Measurements from ENCODE around the gene TEAD4. TPM values are rescaled to one million over a fixed set of nuclear protein-coding genes. Genes with fewer than 3 reads are reported as not detected.

Gene TEAD4
- 1.6 TPM for total RNA-seq

DNA sequence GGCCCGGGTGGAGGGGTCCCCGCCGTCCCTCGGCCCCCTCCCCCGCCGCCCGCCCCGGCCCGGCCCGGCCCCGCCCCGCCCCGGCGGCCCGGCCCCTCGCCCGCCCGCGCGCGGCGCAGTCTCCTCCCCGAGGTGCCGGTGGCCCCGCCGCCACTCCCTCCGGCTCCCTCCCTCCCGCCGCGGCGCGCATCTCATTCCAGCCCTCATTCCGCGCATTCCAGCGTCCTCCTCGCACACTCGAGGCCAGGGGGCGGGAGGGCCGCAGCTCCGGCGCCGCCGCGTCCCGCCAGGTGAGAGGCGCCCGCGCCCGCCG is at the start of gene TEAD4:
TEAD4 (plus strand) TSS at position 206 of the 313 bp plus-strand sequence.
- ATAC-seq, result peak; percentile 72
- peak; percentile 54 for DNase-seq (ENCODE audit: low spot score)

DNA sequence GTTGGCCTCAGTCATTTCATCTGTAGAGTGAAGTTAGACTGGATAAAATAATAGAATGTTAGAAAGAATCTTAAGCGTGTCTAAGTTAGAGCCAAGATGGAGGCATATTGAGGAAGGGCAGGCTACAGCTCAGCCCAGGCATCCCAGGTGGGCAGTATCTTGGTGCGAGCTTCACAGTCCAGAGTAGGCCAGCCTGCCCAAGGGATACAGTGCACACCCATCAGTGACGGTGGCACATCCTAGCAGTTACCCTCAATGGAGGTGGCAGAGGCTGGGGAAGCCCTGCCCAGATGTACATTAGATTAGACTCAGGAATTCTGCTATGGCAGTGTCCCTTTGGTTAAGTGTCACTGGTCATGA is 47.0 kb upstream of the TEAD4 start:
- ATAC-seq, result no peak
- DNase-seq (ENCODE audit: low spot score), result no peak

DNA sequence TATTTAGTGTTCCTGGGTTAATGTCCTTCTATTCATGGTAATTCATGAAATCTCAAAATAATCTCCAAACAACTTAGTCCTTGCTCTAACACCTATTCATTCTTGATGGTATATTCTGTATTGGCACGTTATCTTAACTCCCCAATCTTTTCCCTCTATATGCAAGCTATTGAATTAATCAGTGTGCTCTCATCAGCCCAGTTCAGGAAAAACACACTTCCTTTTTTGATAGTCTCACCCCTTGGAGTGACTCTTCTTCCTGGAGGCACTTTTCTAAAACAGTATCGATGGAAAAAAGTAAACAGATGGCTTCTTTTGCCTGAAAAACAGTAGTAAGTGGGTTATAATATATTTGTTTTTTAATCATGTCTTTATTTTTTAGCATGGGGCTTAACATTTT is 39.9 kb upstream of the TEAD4 start:
- DNase-seq (ENCODE audit: low spot score), result no peak
- no peak for ATAC-seq

DNA sequence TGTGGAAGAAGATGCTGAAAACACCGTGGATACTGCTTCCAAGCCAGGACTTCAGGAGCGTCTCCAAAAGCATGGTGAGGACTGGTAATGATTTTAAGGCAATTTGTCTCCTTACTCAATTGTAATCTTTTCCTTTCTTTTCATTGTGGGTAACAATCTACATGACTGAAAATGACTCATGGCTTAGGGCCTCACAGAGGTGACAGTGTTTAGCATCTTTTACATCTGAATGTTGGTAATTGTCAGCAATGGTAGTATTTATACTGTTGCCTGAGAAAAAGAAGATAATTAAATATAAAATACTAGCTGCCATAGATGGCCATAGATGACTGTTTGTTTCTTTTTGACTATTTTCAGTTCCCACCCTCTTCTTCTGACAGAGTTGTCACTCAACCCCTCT is 36.9 kb upstream of the TEAD4 start:
- no peak for ATAC-seq

DNA sequence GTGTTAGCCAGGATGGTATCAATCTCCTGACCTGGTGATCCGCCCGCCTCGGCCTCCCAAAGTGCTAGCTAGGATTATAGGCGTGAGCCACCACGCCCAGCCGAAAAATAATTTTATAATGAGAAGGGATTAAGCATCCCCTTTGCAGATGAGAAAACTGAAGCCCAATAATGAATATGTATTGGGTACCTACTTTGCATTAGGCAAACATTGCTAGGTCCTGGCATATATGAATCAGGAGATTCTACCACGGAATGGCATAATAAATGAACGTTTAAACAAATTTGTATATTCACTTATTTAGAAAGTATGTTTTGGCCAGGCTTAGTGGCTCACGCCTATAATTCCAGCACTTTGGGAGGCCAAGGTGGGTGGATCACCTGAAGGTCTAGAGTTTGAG is 36.1 kb upstream of the TEAD4 start:
- DNase-seq (ENCODE audit: low spot score) (no peak), ATAC-seq (no peak)

More for the DNA sequence above, 36.9 kb upstream of the TEAD4 start:
- no peak for DNase-seq (ENCODE audit: low spot score)

DNA sequence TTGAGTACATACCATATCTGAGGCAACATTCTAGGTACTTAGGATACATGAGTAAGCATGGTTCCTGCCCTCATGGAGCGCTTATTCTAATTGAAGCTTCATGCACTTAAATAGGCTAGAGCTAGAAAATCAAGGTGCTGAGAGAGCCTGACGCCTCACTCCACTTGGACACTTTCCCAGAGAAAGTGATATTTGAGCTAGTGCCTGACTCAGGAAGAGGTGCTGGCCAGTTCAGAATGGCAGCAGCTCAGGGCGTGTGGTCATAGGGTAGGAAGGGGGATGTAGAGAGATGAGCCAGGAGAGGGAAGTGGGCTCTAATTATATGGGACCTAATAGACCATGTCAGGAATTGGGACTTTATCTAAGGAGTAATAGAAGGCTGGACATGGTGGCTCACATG is 35.2 kb upstream of the TEAD4 start:
- ATAC-seq, result no peak

DNA sequence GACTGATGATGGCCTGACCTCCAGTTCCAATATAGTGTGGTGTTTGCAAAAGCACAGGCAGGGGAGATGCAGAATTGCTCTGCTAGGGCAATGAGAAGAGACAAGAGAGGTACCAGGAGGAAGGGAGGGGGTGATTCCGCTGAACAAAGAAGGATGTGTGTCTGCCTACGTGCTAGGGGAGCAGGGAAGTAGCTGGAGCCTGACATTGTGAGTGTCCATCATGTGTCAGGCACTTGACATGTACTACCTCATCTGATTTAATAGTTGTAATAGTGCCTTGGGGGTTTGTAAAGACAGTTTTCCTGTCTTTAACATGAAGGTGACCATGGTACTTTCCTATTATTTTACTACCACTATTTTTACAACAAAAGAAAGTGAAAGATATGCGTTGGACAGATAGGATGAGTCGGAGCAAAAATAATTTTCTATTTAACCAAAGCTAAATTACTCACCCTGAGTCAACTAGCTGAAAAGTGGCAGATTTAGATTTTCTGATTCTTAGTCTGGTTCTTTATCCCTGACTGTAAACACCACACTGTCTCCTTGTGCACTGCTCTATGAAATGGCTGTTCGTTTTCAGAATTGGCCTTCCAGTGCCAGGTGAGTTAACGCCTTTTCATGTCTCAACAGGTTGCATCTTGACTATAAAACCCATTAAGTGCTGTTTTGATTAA is 33.7 kb upstream of the TEAD4 start:
- DNase-seq (ENCODE audit: low spot score) (no peak), ATAC-seq (no peak)

More for the DNA sequence above, 35.2 kb upstream of the TEAD4 start:
- DNase-seq (ENCODE audit: low spot score), result no peak

DNA sequence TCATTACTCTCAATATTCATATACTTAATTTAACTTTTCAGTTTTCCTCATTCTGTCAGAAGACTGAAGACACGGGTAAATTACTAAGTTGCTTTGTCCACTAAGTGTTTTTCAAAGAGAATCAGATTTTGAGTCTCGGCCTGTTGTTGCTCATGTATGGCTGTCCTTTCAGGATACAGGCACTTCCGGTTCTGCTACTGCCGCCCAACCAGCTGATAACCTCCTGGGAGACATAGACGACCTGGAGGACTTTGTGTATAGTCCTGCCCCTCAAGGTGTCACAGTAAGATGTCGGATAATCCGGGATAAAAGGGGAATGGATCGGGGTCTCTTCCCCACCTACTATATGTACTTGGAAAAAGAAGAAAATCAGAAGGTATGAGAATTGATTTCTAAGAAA is 28.3 kb upstream of the TEAD4 start:
- ATAC-seq (no peak), DNase-seq (ENCODE audit: low spot score) (no peak)

DNA sequence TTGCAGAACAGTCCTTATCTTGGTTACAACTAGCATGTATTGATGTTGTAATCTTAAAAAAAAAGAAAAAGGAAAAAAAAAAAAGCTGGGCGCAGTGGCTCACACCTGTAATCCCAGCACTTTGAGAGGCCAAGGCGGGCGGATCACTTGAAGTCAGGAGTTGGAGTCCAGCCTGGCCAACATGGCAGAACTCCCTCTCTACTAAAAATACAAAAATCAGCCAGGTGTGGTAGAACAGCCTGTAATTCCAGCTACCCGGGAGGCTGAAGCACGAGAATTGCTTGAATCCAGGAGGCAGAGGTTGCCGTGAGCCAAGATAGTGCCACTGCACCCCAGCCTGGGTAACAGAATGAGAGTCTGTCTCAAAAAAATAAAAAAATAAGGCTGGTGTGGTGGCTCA is 25.6 kb upstream of the TEAD4 start:
- DNase-seq (ENCODE audit: low spot score), result no peak

DNA sequence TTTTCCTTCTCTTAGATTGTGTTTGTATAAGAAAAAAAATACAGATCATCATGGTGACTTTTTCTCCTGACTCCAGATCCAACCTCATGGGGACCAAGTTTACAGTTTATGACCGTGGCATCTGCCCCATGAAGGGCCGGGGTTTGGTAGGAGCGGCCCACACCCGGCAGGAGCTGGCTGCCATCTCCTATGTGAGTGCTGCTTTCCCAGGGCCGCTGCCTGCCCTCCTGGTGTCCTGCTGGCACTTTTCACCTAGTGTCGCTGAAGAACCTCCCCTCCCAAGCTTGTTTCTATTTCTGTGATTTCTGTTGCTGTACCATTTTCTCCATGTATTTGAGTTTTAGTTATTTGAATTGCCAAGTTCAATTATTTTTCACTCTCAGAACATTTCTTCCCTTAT is 24.8 kb upstream of the TEAD4 start:
- DNase-seq (ENCODE audit: low spot score), result no peak
- ATAC-seq, result no peak

More for the DNA sequence above, 25.6 kb upstream of the TEAD4 start:
- ATAC-seq, result no peak

DNA sequence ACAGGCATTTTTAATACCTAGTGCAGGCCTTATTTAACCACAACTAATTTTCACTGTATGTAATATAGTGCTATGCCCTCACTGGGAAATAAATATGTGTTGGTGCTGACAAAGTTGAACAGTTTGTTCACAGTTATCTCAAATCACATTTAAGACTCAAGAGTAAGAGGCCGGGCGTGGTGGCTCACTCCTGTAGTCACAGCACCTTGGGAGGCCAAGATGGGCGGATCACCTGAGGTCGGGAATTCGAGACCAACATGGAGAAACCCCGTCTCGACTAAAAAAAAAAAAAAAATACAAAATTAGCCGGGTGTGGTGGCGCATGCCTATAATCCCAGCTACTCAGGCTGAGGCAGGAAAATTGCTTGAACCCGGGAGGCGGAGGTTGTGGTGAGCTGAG is 22.9 kb upstream of the TEAD4 start:
- DNase-seq (ENCODE audit: low spot score), result no peak
- ATAC-seq, result no peak

DNA sequence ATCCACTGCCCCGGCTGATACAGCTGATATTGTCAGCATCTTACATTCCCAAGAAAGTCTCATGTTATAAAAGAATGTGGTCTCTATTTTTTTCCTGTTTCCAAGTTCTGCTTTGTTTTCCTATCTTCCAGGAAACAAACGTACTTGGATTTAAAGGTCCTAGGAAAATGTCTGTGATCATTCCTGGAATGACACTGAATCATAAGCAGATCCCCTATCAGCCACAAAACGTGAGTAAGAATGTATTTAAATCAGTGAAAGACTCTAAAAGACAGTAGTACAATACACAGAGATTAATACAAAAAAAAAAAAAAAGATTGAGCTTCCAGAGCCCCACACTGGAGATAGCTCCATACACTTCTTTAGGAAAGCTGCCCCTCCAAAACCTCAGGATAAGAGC is 21.7 kb upstream of the TEAD4 start:
- DNase-seq (ENCODE audit: low spot score), result no peak

DNA sequence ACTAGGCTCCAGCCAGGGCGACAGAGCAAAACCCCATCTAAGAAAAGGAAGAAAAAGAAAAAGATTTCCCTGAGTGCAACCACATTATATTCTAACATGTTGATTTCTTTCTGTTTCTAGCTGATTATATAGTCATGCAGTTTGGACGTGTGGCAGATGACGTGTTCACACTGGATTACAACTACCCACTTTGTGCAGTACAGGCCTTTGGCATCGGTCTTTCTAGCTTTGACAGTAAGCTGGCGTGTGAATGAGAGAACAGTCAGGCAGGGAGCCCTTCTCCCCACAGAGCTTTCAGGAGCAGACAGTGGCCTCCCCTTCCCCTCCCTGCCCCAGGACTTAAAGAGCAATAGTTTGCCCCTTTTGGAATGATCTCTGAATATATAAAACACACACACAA is 20.0 kb upstream of the TEAD4 start:
- DNase-seq (ENCODE audit: low spot score), result no peak
- ATAC-seq, result no peak

More for the DNA sequence above, 21.7 kb upstream of the TEAD4 start:
- no peak for ATAC-seq

DNA sequence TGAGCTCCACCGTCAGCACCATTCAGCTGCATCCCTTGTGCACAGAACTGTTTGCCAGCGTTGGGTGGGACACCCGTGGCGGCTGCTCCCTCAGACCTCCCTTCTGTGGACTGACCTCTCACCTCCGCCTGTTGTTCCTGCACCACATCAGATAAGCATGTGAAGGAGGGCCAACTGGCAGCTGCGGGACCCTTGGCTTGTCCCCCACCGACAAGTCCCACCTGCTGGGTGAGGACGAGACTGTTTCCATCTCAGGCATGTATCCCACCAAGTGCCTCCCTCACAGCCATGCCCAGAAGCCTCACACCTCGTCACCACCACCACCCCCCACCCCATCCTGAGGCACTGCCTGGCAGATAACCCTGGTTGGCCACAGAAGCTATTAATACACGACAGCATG is 18.6 kb upstream of the TEAD4 start:
- DNase-seq (ENCODE audit: low spot score), result no peak
- no peak for ATAC-seq

DNA sequence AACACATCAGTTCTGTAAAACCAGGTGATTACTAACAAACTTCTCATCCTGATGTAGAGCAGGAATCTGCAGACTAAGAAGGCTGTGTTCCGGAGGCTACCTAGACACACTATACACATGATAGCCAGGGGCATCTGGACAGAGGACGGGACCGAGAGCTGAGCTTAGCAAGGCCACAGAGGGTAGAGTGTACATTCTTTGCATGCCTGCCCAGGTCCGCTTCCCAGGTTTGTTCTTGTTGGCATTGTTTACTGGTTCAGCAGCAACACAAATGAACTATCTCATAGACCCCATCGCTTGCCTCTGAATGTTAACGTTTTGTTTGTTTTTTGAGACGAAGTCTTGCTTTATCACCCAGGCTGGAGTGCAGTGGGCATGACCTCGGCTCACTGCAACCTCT is 17.7 kb upstream of the TEAD4 start:
- DNase-seq (ENCODE audit: low spot score), result no peak
- ATAC-seq, result no peak

DNA sequence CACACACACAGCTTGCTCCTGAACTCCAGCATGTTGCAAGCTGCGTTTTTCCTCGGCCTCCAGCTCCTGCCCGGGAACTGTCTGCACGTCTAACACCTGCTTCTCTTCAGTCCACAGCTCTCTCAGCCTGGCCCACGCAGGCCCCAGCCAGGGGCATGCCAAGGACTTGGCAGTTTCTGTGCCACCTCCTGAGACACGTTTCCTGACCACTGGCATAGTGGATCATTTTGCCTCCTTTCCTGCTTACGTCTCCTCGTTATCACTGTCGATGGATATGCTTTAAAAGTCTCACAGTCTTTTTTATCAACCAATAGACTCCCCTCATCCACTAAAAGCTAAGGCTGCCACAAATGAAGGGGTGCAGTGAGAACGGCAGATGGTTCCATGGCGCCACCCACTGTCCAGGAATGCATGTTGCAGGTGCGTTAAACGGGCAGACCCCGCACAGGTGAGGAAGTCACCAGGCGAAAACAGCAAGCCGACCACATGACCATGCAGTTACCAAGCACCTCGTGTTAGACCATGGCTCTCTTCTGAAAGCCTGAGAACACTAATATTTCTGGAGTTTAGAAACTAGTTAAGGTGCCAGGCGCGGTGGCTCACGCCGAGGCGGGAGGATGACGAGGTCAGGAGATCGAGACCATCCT is 14.7 kb upstream of the TEAD4 start:
- no peak for DNase-seq (ENCODE audit: low spot score)
- peak; percentile 92 for ATAC-seq

DNA sequence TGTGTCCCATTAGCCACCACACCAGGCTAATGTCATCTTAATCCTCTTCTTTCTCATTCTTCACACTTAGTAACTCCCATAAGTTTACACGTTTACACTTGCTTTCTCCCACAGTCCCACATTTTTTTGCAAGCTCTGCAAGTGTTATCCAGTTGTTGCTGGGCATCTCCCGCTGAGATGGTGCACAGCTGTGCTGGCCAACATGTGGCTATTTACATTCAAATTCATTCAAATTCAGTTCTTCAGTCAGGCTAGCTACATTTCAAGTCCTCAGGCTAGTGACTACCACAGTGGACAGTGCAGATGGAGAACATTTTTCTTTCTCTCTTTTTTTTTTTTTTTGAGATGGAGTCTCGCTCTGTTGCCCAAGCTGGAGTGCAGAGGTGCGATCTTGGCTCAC is 9.8 kb upstream of the TEAD4 start:
- DNase-seq (ENCODE audit: low spot score) (no peak), ATAC-seq (no peak)

DNA sequence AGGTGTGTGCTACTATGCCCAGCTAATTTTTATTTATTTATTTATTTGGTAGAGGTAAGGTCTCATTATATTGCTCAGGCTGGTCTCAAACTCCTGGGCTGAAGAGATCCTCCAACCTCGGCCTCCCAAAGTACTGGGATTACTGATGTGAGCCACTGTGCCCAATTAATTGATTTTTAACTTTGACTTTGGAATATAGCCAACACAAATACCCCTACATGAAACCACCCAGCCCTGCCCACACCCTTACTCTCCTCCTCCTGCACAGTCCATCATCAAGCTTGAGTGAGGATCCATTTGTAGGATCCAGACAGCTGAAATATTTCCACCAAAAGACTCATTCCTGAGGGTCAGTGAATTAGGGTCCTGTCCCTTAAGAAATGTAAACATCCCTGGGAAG is 3.3 kb upstream of the TEAD4 start:
- DNase-seq (ENCODE audit: low spot score) (no peak), ATAC-seq (no peak)

DNA sequence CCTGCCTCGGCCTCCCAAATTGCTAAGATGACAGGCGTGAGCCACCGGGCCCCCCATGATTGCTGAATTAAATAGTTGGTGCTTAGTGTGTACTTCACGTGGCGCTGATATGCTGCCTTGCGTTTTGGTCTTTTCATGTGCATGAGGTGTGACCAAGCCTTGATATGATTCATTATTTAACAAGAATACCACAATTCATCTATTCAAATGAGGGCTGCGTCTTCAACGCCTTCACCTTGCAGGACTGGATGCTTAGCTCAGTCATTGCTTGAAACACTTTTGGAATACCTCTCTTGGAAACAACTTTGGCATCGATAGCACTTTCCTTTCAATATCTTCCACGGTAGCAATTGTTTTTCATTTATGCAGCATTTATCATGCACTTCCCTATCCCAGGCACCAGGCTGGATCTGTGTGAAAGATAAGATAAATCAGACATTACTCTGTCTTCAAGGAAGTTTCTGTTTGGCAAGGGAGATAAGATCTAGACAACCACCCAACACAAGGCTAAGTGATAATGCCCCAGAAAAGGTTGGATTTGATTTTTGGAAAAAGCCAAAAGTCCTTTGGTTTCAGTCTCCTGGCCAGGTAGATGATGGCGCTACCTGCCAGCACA is 1.3 kb upstream of the TEAD4 start:
- no peak for ATAC-seq
- no peak for DNase-seq (ENCODE audit: low spot score)

DNA sequence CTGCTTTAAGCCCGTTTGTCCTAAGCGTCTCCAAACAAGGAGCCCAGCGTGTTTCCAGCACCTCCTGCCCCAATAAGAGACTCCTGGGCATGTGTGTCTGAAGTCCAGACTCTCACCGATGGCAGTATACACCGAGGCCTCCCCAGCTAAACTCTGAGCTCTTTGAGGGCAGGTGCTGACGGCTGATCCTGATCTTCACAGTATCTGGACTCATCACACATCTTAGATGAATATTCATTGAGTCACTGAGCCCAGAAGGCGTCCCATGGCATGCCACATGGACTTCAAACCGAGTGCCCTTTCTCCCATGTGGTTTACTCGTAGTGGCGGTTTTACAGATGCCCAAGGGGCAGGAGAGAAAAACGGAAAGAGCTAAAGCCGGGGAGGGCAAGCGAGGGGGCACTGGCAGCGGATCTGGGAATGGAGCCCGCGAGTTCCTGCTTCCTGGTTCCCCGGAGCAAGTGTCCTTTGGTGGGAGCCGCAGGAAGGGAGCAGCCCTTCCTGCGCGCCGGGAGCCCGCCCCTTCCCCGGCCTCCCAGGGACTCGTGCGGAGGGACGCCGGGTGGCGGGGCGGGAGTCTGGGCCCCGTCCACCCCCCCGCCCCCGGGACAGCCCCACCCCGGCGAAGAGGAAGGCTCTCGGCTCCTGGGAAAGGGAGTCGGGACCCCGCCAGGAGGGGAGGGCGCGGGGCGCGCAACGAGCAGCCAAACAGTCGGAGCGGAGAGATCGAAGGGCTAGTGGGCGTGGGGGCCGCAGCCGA is 585 bp upstream of the TEAD4 start:
- peak; percentile 47 for DNase-seq (ENCODE audit: low spot score)
- peak; percentile 68 for ATAC-seq

DNA sequence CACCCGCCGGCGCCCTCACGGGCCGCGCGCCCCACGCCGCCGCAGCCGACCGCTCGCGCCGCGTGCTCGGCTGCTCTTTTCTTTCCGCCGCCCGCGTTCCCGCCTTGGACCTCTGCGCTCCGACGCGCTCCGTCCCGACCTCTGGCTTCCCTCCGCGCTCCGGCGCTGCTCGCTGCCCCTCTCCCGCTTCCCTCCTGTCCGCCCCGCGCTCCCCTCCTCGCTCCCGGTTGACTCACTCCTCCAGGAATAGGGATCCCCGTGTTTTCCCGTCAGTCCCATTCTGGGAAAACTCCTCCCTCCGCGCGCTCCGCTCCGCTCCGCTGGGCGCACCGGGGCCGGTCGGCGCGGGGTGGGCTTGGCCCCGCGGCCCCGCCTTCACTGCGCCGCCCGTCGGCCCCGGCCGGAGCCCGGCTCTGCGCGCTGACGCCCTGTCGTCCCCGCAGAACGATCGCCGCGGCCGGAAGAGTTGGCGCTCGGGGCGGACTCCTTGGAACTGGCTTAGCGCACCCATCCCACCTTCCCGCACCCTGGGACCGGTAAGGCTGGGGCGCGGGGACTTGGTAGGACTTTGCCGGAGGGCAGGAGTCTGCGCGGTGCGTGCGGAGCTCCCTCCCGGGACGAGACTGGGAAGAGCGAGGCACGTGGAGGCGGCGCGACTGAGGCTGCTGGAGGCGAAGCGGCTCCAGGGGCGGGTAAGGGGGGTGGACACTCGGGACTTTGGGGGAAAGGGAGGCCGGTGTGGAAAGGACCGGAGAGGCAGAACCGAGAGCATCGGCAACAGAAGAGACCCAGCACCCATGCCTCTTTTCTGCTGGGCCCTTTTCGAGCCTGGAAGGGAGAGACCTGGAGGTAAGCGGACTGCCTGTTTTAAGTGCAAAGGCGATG is 550 bp downstream of the TEAD4 start:
- ATAC-seq (peak; percentile 39), DNase-seq (ENCODE audit: low spot score) (no peak)
